D721Med (cell line): ENCODE measurements around the gene POU6F2.
A peak's percentile ranks its signal among the peaks of the same experiment; 100 is the strongest.

ENCODE experiments used
- DNase-seq: peaks from one replicate; pipeline ENCODE4 v3.0.0; 2011; ENCODE audit warnings: low spot score; ENCODE audit not compliant: insufficient read length
- FAIRE-seq: peaks from 2 replicates; lab custom pipeline; 2011; peaks lifted over from hg19 to GRCh38; lab: Jason Lieb, UNC
- CTCF ChIP-seq: IDR thresholded peaks from 2 replicates; pipeline ENCODE4 v1.5.1; 2012; ENCODE audit warnings: mild to moderate bottlenecking, control low read depth; ENCODE audit not compliant: insufficient read depth; ENCODE audit errors: missing control alignments

POU6F2 gene

GRCh38 chr7:39056153-39056552 lies 78.4 kb downstream of the POU6F2 start:
- no peak for DNase-seq
- no peak for TF ChIP-seq CTCF
- FAIRE-seq = no peak

GRCh38 chr7:39062811-39063210 lies 85.1 kb downstream of the POU6F2 start:
- no peak for TF ChIP-seq CTCF
- FAIRE-seq = no peak
- no peak for DNase-seq

GRCh38 chr7:39069031-39069430 lies 91.3 kb downstream of the POU6F2 start:
- DNase-seq (no peak), FAIRE-seq (no peak)
- no peak for TF ChIP-seq CTCF

GRCh38 chr7:39069896-39070881 lies 92.5 kb downstream of the POU6F2 start:
- no peak for TF ChIP-seq CTCF
- DNase-seq (no peak), FAIRE-seq (no peak)

- FAIRE-seq = no peak
- DNase-seq = no peak
- no peak for TF ChIP-seq CTCF
Observed at GRCh38 chr7:39071116-39071515, 93.4 kb downstream of the POU6F2 start.

- DNase-seq = peak; percentile 39
- TF ChIP-seq CTCF = no peak
- FAIRE-seq = peak; percentile 46
Observed at GRCh38 chr7:39073432-39073831, 95.7 kb downstream of the POU6F2 start.

DNA sequence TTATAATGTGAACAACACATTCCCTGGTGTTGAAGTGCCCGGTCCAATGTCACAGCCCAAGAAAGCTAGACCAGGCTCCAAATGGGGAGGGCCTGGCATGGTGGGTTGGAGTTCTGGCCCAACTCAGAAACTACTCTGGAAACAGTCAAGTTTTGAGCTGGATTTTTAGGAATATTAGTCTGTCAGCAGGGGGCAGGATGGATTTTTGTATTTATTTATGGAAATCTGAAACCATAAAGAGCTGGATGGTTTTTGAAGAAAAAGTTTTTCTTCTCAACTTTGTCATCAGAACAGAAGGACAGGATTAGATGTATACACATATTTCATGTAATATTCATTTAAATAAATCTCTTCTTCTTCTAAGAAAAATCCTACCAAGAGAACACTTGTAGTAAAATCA lies 97.5 kb downstream of the POU6F2 start:
- DNase-seq (no peak), FAIRE-seq (no peak)
- TF ChIP-seq CTCF = peak; percentile 26
